Glutamatergic neuron (in vitro differentiated cells): ENCODE data around the gene AKAP8L. TPM values are rescaled to one million over a fixed set of nuclear protein-coding genes. Genes with fewer than 3 reads are reported as not detected.

Source experiments
- DNase-seq: peaks from one replicate; pipeline ENCODE4 v3.0.0; 2022
- H3K27ac Mint-ChIP-seq: one replicate; pipeline ENCODE4 v1.8.0; 2020; ENCODE audit warnings: mild to moderate bottlenecking, mixed read lengths, inconsistent platforms; ENCODE audit not compliant: unreplicated experiment
- H3K27me3 Mint-ChIP-seq: one replicate; pipeline ENCODE4 v1.8.0; 2020; ENCODE audit warnings: mild to moderate bottlenecking, moderate library complexity, mixed read lengths, inconsistent platforms; ENCODE audit not compliant: unreplicated experiment
- H3K36me3 Mint-ChIP-seq: one replicate; pipeline ENCODE4 v1.8.0; 2020; ENCODE audit warnings: mild to moderate bottlenecking, mixed read lengths, inconsistent platforms; ENCODE audit not compliant: unreplicated experiment
- H3K4me1 Mint-ChIP-seq: one replicate; pipeline ENCODE4 v1.8.0; 2020; ENCODE audit warnings: mild to moderate bottlenecking, low read depth, mixed read lengths, inconsistent platforms; ENCODE audit not compliant: unreplicated experiment
- H3K4me3 Mint-ChIP-seq: one replicate; pipeline ENCODE4 v1.8.0; 2020; ENCODE audit warnings: mild to moderate bottlenecking, mixed read lengths, inconsistent platforms; ENCODE audit not compliant: unreplicated experiment
- H3K9me3 Mint-ChIP-seq: one replicate; pipeline ENCODE4 v1.8.0; 2020; ENCODE audit warnings: mild to moderate bottlenecking, moderate library complexity, mixed read lengths, inconsistent platforms; ENCODE audit not compliant: unreplicated experiment
- CTCF ChIP-seq: fragments of 200-600 bp; sonication (generic); IDR thresholded peaks from one replicate; pipeline ENCODE4 v1.5.0; 2021; ENCODE audit not compliant: partially characterized antibody, unreplicated experiment
- total RNA-seq: library from RNA; stranded (reverse); fragmentation: NEBNext Ultra II Directional; extraction: Animal tissue kit (Norgen Biotek cat#: 25700); gene quantifications from one replicate; pipeline ENCODE4 v1.2.1, GENCODE V29; 2021; ENCODE audit not compliant: unreplicated experiment

AKAP8L gene
- total RNA-seq, 1 donor from 2014 or later: 354 TPM

DNA sequence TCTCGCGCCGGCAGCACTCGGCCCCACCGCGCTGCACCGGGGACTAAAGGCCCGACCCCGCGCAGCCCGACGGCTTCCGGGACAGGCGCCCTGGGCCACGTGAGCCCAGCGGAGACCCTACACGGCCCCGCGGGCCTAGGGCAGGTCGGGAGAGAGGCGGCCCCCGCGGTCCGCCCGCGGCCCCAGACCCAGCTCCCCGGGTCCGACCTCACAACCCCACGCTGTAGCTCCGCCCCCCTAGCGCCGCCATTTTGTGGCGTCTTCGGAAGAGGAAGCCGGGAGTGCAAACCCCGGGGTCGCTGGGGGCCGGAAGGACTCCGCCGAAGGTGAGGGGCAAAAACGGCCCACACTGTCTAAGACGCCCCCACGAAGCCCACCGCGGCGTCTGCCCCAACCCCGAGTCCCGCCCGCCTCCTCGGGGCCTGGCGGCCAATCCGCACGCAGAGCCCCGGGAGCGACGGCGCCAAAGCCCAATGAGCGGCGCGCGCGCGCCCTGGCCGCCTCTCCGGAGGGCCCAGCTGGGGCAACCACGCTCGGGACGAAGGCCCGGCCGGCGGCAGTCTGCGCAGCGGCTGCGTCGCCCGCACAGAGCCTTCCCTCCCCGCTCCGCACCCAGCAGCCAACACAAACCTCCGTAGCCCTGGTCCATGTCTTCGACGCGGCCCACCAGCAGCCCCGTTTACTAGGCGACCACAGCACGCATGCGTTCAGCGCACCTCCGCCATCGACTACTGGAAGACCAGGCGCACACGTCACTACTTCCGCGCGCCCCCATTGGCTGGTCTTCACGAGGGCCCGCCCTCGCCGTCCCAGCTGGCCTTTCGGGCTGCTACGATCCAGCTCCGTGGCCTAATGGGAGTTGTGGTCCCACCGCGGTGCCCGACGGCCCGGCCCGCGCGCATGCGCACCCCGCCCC is 39.4 kb downstream of the AKAP8L start, which contains the start of gene AKAP8:
TSS of gene AKAP8 (minus strand) at position 705 of the 916 bp plus-strand sequence. CDS start at position 649, 56 bp downstream.
- Mint-ChIP-seq H3K9me3 (peaks cover 18% of the 10 kb centered on the region), H3K36me3 (no peaks in the 10 kb centered on the region)

DNA sequence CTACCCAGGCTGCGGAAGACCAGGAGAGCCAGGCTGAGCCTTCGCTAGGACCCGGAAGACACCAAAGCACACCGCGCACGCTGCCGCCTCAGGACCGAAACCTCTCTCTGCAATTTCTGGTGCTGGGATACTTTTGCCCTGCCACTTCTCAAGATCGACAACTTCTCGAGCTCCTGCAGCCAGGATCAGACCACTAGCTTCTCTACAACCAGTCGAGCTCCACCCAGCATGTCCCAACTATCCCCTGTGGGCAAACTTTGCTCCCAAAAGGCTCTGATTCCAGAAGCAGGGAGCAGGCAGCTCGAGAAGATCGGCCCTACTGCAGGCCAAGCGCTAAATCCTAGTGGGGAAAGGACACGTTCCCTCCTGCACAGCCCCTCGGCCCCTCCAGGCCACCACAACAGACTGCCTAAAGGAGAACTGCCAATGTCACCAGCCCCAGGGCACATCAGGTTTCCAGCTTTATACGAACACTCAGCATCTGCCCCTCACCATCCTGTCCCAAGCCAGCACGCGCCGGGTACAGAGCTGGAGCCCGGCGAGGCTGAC is 40.2 kb downstream of the AKAP8L start:
- H3K9me3 Mint-ChIP-seq: peaks cover 18% of the 10 kb centered on the region
- DNase-seq: peak; percentile 58

More for the DNA sequence above, 39.4 kb downstream of the AKAP8L start, which contains the start of gene AKAP8:
- peak within 1 kb of the TSS; percentile 98 for H3K27ac Mint-ChIP-seq
- DNase-seq: peak; percentile 98
- no peak for TF ChIP-seq CTCF
- peak within 1 kb of the TSS; percentile 96 for H3K4me3 Mint-ChIP-seq
- peaks cover 23% of the 10 kb centered on the region for H3K27me3 Mint-ChIP-seq
- H3K4me1 Mint-ChIP-seq: peaks cover 29% of the 10 kb centered on the region

DNA sequence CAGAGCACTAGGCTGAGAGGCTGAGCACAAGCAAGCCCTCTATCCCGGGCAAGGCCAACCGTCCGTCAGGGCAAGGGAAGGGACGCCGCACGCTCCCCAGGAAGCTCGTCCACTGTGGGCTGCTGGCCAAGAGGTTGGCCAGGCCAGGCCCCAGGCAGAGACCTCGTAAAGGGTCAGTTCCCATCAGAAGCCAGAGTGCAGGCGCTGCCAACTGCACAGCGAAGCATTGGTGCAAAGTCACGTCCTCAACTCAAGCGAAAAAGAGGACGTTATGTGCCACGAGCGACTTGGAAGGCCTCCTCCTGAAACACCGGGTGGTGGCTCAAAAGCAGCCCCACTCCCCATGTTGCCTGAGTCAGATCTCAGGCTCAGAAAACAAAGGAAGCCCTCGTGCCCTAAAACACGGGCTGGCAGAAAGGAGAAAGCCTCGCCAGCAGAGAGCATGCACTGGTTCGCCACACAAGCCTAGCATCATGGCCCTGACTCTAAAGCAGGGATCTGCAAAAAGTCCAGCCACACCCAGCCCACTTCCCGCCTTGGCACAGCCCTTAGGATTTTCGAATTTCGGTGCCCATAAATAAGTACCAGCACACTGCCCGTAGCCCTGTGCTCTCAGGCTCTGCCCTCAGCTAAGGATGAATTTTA is 43.9 kb downstream of the AKAP8L start:
- Mint-ChIP-seq H3K36me3 (no peaks in the 10 kb centered on the region), H3K27ac (peak overlapping the region; percentile 82)
- no peak for DNase-seq

More for the DNA sequence above, 40.2 kb downstream of the AKAP8L start:
- H3K27ac Mint-ChIP-seq: peak overlapping the region; percentile 59
- peaks cover 23% of the 10 kb centered on the region for H3K27me3 Mint-ChIP-seq
- no peak for TF ChIP-seq CTCF
- H3K4me3 Mint-ChIP-seq: peak overlapping the region; percentile 92
- no peaks in the 10 kb centered on the region for H3K36me3 Mint-ChIP-seq
- peaks cover 34% of the 10 kb centered on the region for H3K4me1 Mint-ChIP-seq

GRCh38 chr19:15374105-15374651 is 44.6 kb downstream of the AKAP8L start:
- no peak for TF ChIP-seq CTCF
- Mint-ChIP-seq H3K27ac (peak overlapping the region; percentile 82), H3K4me3 (peak overlapping the region; percentile 47)

More for the DNA sequence above, 43.9 kb downstream of the AKAP8L start:
- no peak for TF ChIP-seq CTCF
- Mint-ChIP-seq H3K4me1 (peaks cover 26% of the 10 kb centered on the region), H3K4me3 (peak overlapping the region; percentile 47), H3K27me3 (peaks cover 14% of the 10 kb centered on the region), H3K9me3 (peaks cover 23% of the 10 kb centered on the region)

More at GRCh38 chr19:15374105-15374651, 44.6 kb downstream of the AKAP8L start:
- Mint-ChIP-seq H3K27me3 (peaks cover 11% of the 10 kb centered on the region), H3K9me3 (peaks cover 20% of the 10 kb centered on the region), H3K36me3 (no peaks in the 10 kb centered on the region), H3K4me1 (peaks cover 26% of the 10 kb centered on the region)
- DNase-seq: peak; percentile 43
